GM13976 (cell line): ENCODE results near the gene ANKRD28.

ENCODE experiments used
- DNase-seq: peaks from one replicate; pipeline ENCODE4 v3.0.0; 2012; ENCODE audit warnings: low spot score
- in situ Hi-C: fragments of 300-500 bp; cut with MboI; formaldehyde crosslinking; loops from one replicate; pipeline ENCODE4 v1.12.0; 2022; ENCODE audit warnings: low sequenced_read_pairs, mixed read lengths, inconsistent platforms; ENCODE audit not compliant: unreplicated experiment
- TF ChIP-seq, protein P1 (sequence below): IDR thresholded peaks from 2 replicates; pipeline ENCODE4 v1.5.1; 2012; ENCODE audit warnings: borderline replicate concordance, mild to moderate bottlenecking; ENCODE audit not compliant: insufficient read depth; ENCODE audit errors: extremely low read depth, missing control alignments, control extremely low read depth

ANKRD28 gene

GRCh38 chr3:15723624-15723884, 74.2 kb downstream of the ANKRD28 start:
- no peak for DNase-seq
- in situ Hi-C loops = no loop called here
- TF ChIP-seq, protein P1, sequence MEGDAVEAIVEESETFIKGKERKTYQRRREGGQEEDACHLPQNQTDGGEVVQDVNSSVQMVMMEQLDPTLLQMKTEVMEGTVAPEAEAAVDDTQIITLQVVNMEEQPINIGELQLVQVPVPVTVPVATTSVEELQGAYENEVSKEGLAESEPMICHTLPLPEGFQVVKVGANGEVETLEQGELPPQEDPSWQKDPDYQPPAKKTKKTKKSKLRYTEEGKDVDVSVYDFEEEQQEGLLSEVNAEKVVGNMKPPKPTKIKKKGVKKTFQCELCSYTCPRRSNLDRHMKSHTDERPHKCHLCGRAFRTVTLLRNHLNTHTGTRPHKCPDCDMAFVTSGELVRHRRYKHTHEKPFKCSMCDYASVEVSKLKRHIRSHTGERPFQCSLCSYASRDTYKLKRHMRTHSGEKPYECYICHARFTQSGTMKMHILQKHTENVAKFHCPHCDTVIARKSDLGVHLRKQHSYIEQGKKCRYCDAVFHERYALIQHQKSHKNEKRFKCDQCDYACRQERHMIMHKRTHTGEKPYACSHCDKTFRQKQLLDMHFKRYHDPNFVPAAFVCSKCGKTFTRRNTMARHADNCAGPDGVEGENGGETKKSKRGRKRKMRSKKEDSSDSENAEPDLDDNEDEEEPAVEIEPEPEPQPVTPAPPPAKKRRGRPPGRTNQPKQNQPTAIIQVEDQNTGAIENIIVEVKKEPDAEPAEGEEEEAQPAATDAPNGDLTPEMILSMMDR = no peak

DNA sequence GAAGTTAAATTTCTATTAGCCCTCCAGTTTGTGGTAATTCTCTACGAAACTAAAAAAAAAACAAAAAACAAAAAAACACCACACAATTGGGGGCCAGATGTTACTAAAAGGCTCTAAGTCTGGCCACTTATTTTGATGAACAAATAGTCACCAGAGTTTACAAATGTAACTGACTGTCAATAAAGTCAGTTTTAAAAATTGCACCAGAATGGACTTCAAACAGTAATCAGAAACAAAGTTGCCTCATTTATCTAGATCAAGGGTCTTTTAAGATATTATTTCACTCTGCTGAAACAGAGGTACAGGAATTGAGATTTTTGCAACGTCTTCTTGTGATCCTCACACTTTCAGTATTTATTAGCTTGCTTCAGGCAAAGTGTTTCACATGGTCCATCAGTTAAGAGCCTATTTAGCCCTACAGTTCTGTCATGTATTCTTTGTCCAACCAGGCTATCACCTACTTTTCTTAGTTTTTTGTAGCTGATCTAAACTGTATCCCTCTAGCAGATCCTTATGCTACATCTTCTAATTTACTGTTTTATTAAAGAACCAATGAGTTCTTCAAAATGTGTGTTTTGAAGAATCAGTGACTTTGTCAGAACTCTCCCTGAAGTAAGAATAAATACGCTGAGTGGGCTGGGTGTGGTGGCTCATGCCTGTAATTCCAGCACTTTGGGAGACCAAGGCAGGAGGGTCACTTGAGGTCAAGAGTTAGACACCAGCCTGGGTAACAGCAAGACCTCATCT, 74.7 kb downstream of the ANKRD28 start:
- in situ Hi-C loops = no loop called here
- DNase-seq = no peak
- TF ChIP-seq, protein P1 = no peak

GRCh38 chr3:15716178-15716577, 81.6 kb downstream of the ANKRD28 start:
- TF ChIP-seq, protein P1 = no peak

DNA sequence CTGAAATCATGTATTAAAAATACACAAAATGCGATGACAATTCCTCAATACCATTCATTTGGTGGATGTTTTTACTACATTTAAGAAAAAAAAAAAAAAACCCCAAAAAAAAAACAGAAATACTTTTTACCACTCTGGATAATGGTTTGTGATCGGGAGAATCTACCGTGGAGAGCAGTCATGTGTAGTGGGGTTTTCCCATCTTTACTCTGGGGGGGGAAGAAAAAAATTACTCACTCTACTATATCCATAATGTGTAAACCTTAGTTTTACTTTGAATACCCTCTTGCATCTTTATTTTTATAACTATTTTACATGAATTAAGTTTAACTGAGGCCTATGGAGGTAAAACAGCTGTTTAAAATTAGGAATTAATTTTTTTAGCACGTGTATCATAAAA, 83.3 kb downstream of the ANKRD28 start:
- DNase-seq = no peak
- TF ChIP-seq, protein P1 = no peak
- in situ Hi-C loops = no loop called here

More at GRCh38 chr3:15716178-15716577, 81.6 kb downstream of the ANKRD28 start:
- DNase-seq = no peak
- in situ Hi-C loops = no loop called here

DNA sequence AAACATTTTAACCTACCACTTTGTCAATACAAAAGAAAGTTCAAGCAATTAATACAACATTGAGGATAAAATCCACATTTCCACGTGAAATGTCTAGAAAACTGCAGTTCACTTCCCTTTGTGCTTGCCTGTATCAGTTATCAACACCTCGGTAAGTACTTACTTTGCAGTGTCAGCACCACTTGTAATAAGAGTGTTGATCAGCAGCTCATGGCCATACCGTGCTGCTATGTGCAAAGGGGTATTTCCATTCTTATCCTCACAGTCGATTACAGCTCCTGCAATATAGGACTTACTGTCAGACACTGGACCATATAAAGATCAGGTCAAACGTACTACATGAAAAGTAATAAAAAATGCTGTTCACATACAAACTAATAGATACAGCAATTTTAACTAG, 84.4 kb downstream of the ANKRD28 start:
- in situ Hi-C loops = no loop called here
- no peak for DNase-seq
- TF ChIP-seq, protein P1 = no peak

DNA sequence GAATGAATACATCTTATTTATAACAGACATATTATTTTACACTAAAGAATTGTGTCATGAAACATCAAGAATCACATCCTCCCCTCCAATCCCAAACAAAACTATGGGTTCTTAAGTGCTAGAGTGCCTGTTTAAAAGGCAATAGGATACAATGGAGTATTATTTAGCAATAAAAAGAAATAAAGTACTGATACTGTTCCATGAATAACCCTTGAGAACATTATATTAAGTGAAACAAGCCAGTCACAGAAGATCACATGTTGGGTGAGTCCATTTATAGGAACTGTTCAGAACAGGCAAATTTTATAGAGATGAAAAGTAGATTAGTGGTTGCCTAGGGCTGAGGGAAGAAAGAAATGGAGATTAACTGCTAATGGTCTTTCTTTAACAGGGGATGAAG, 86.5 kb downstream of the ANKRD28 start:
- no peak for DNase-seq
- TF ChIP-seq, protein P1 = no peak
- in situ Hi-C loops = no loop called here
